SK-N-MC (cell line): ENCODE measurements around the gene CELF1.

Experiments used
- DNase-seq: peaks from one replicate; pipeline ENCODE4 v3.0.0-alpha.2; 2011; ENCODE audit warnings: low read depth, low spot score
- H3K27ac ChIP-seq: fragments of 200-600 bp; sonication (generic); 2 replicates; pipeline ENCODE4 v1.5.1; 2016; ENCODE audit warnings: mixed run types
- H3K36me3 ChIP-seq: fragments of 200-600 bp; sonication (generic); 2 replicates; pipeline ENCODE4 v1.6.1; 2017; ENCODE audit warnings: antibody characterized with exemption, low read length, mixed read lengths; ENCODE audit not compliant: insufficient read depth
- H3K4me3 ChIP-seq: fragments of 200-600 bp; sonication (generic); 2 replicates; pipeline ENCODE4 v1.5.1; 2016
- H3K9ac ChIP-seq: fragments of 200-600 bp; sonication (generic); 2 replicates; pipeline ENCODE4 v1.8.0; 2017; ENCODE audit warnings: mixed run types, mixed read lengths; ENCODE audit not compliant: insufficient read length
- H3K9me3 ChIP-seq: fragments of 200-600 bp; sonication (generic); 2 replicates; pipeline ENCODE4 v1.6.1; 2017; ENCODE audit warnings: low read depth, mild to moderate bottlenecking, antibody characterized with exemption, low read length, moderate library complexity, mixed read lengths
- EZH2 ChIP-seq: fragments of 200-600 bp; sonication (generic); IDR thresholded peaks from one replicate; pipeline ENCODE4 v1.6.1; 2017; ENCODE audit warnings: antibody characterized with exemption
- FOXP2 ChIP-seq: optimal IDR thresholded peaks from 2 replicates; pipeline ENCODE3; 2011; ENCODE audit warnings: mild to moderate bottlenecking, moderate library complexity; ENCODE audit not compliant: insufficient read depth; ENCODE audit errors: extremely low read length, control extremely low read depth
- POLR2AphosphoS5 ChIP-seq: IDR thresholded peaks from 2 replicates; pipeline ENCODE4 v1.6.1; 2012; ENCODE audit warnings: mild to moderate bottlenecking, low read depth, low read length, borderline replicate concordance

CELF1 gene

DNA sequence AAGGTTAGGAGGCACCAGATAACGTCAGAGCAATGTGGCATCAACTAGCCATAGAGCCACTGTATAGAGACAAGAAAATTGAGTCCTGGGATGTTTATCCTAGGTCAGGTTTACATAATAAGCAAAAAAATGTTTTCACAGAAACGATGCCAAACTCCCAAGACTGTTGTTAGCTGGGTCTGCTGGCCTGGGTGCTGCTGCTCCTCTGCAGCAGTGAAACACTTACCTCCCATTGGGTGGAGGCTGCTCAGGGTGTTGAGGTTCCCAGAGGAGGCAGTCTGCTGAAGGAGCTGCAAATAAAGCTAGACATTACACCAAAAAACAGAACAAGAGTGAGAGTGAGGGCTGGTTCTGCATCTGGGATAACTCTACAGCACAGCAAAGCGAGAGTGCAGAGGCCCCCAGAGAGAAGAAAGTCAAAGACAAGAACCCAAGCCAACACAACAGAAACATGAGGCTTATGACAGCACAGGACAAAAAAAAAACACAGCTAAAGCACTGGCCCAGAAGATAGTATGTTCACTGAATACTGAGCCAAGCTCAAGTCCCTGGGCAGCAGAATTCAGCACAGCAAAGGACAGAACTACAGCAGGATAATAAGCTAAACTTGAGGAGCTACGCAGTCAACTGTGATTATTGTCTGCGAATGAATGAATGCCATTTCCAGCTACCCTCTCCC, 74.1 kb downstream of the CELF1 start:
- H3K36me3 ChIP-seq: peaks cover 95% of the 10 kb centered on the region

GRCh38 chr11:47477753-47478152, 75.2 kb downstream of the CELF1 start:
- Histone ChIP-seq H3K27ac (no peak overlapping the region; the same call in 1 of the 2 replicates), H3K9ac (no peak overlapping the region), H3K4me3 (no peak overlapping the region), H3K9me3 (no peaks in the 10 kb centered on the region), H3K36me3 (peaks cover 95% of the 10 kb centered on the region)
- TF ChIP-seq EZH2: no peak
- no peak for DNase-seq

More for the DNA sequence above, 74.1 kb downstream of the CELF1 start:
- DNase-seq: no peak
- Histone ChIP-seq H3K9ac (no peak overlapping the region), H3K9me3 (no peaks in the 10 kb centered on the region), H3K27ac (no peak overlapping the region), H3K4me3 (no peak overlapping the region)
- TF ChIP-seq FOXP2: no peak
- no peak for TF ChIP-seq EZH2
- TF ChIP-seq POLR2AphosphoS5: no peak

- no peak for DNase-seq
- Histone ChIP-seq H3K9me3 (no peaks in the 10 kb centered on the region), H3K36me3 (peaks cover 95% of the 10 kb centered on the region), H3K9ac (no peak overlapping the region), H3K27ac (no peak overlapping the region; the same call in 1 of the 2 replicates), H3K4me3 (no peak overlapping the region)
- TF ChIP-seq EZH2 (no peak), FOXP2 (no peak), POLR2AphosphoS5 (no peak)
Observed at GRCh38 chr11:47477323-47477722, 75.6 kb downstream of the CELF1 start.

DNA sequence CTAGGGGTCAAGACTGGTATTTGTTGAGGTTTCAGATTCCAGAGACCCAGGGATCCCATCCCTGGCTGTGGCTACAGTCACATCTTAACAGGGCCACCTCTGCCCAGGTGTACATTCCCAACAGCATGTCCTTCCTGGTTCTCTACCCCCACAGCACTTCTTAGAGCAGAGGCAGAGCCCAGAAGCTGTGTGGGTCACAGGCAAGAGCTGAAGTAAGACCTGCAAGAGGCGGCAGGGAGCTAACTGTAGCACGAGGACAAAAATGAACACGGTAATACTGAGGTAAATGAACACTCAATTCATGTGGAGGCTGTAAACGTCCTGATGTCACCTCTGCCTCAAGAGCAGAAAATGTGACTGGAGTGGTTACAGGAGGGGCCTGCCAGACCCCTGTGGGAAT, 82.3 kb downstream of the CELF1 start:
- peaks cover 84% of the 10 kb centered on the region for H3K36me3 ChIP-seq
- H3K27ac ChIP-seq: 0 out of 2 replicates have a peak overlapping the region, but pooled peaks have one; percentile 42

DNA sequence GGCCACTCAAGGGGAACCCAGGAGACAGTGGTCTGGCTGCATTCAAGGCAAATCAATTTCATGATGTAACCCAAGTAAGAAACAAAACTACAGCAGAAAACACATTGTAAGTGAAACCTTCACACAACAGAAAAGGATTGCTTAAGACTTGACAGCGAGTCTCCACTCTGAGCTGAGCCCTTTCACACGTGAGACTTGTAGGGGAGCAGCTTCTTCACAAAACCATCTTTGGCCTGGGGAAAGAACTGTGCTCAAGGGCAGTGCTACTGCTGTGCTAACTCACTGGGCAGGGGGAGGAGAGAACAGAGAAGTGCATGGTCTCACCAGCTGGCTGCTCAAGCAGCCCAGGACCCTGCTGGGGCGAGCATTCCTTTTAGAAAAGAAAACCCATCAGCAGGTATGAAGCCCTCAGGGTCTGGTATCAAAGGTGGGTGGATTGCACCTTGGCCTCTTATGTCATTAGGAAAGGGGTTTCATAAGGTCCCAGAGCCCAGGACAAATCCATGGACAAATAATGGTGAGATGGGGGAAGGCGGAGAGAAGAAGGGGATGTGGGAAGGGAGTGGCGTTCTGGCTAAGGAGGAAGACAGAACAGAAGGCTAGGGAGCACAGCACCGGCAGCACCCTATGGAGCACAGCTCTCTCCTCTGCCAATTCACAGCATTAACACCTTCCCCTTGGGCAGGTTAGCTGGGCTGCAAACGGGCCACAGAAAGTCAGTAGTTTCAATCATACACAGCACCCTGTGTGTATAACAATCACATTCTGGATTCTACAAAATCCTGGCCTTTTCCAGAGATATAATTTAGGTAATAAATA, 83.4 kb downstream of the CELF1 start:
- no peak for DNase-seq

More for the DNA sequence above, 82.3 kb downstream of the CELF1 start:
- TF ChIP-seq POLR2AphosphoS5 (no peak), FOXP2 (no peak), EZH2 (no peak)
- Histone ChIP-seq H3K9ac (no peak overlapping the region), H3K9me3 (no peaks in the 10 kb centered on the region), H3K4me3 (no peak overlapping the region)
- DNase-seq: no peak

GRCh38 chr11:47468598-47469214, 84.2 kb downstream of the CELF1 start:
- DNase-seq: no peak
- Histone ChIP-seq H3K9ac (no peak overlapping the region), H3K36me3 (peaks cover 84% of the 10 kb centered on the region)

More for the DNA sequence above, 83.4 kb downstream of the CELF1 start:
- peaks cover 84% of the 10 kb centered on the region for H3K36me3 ChIP-seq
- TF ChIP-seq EZH2 (no peak), FOXP2 (no peak), POLR2AphosphoS5 (no peak)
- no peaks in the 10 kb centered on the region for H3K9me3 ChIP-seq
- peak overlapping the region; percentile 4; the same call in 1 of the 2 replicates for H3K27ac ChIP-seq
- no peak overlapping the region for H3K9ac ChIP-seq
- no peak overlapping the region for H3K4me3 ChIP-seq

DNA sequence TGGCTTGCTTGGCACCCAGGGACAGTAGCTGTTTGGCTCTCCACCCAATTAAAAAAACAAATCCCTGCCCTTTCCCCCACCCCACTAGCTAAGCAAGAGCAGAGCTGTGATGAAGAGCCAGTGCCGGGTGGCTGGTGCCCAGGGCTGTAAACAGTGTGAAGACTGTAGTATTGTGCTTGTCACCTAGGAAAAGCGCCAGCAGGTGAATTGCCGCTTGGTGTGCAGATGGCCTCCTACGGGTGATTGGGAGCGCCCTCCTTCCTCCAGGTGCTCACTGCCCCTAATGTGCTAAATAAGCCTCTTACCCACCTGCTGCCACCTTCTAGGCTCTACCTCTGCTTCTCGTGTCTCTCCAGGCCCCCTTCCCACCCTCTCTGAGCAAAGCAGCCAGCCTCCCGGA, 85.6 kb downstream of the CELF1 start:
- Histone ChIP-seq H3K9ac (no peak overlapping the region), H3K9me3 (no peaks in the 10 kb centered on the region), H3K4me3 (no peak overlapping the region), H3K27ac (peak overlapping the region; percentile 4), H3K36me3 (peaks cover 70% of the 10 kb centered on the region)
- no peak for TF ChIP-seq FOXP2
- no peak for TF ChIP-seq EZH2
- TF ChIP-seq POLR2AphosphoS5: no peak
- no peak for DNase-seq

More at GRCh38 chr11:47468598-47469214, 84.2 kb downstream of the CELF1 start:
- no peak overlapping the region for H3K4me3 ChIP-seq
- no peak for TF ChIP-seq FOXP2
- TF ChIP-seq POLR2AphosphoS5: no peak
- TF ChIP-seq EZH2: no peak
- H3K9me3 ChIP-seq: no peaks in the 10 kb centered on the region
- peak overlapping the region; percentile 4 for H3K27ac ChIP-seq

DNA sequence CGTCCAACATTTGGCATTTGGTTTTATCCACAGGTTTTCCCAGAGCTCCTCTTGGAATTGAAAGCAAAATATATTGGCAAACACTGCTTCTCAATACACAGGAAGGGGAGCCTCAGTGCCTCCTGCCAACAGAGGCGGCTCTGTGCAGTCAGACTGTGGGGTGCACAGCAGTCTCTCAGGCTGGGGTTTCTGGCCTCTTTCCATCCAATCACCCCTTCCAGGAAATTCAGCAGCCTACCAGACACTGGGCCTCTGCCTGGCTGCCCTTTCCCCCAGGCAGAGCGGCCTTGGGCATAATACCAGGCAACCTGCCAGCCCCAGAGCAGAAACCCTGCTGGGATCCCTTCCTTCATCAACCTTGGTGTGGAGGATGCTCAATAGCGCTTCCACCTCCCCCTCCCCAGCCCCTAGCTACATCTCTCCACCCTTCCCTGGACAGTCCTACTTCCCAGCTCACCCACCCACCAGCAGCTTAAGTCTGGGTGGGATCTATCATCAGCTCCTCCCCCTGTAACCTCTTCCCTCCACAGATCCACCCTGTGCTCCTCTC, 86.2 kb downstream of the CELF1 start:
- TF ChIP-seq EZH2 (no peak), FOXP2 (no peak), POLR2AphosphoS5 (no peak; the same call in 1 of the 2 replicates)
- DNase-seq: no peak
- Histone ChIP-seq H3K27ac (peak overlapping the region; percentile 81), H3K9me3 (no peaks in the 10 kb centered on the region), H3K9ac (no peak overlapping the region), H3K36me3 (peaks cover 64% of the 10 kb centered on the region), H3K4me3 (no peak overlapping the region)
